PC-3 (cell line): ENCODE measurements around the gene PDCD11. TPM values are rescaled to one million over a fixed set of nuclear protein-coding genes. Genes with fewer than 3 reads are reported as not detected.
"Not testable (repeated sequence)": the region's sequence is repeated elsewhere in the genome, so short reads cannot be mapped to it uniquely, and the experiment has no call there.

ENCODE experiments used
- ATAC-seq: fragments of 200-7000 bp; cut with Tn5 transposase; 2 replicates; pipeline ENCODE4 v1.9.1; 2020; ENCODE audit warnings: mild to moderate bottlenecking, moderate library complexity
- BruUV-seq: library from RNA; stranded (reverse); fragments of 400-500 nt; replicated peaks from 2 replicates; lab custom pipeline; 2021; lab: Mats Ljungman, UMichigan
- CTCF ChIA-PET: fragments of 300-600 bp; sonication (Branson Sonifier 250); formaldehyde crosslinking; loops from one replicate; lab custom pipeline; 2022; ENCODE audit warnings: antibody characterized with exemption; lab: Charles Lee
- POLR2A ChIA-PET: fragments of 300-600 bp; sonication (Branson Sonifier 250); formaldehyde crosslinking; loops from one replicate; lab custom pipeline; 2022; ENCODE audit warnings: antibody characterized with exemption; ENCODE audit not compliant: unreplicated experiment; lab: Charles Lee
- DNase-seq: peaks from one replicate; pipeline ENCODE4 v3.0.0-alpha.2; 2015
- H2AFZ ChIP-seq: fragments of 300-600 bp; sonication (generic); 2 replicates; pipeline ENCODE4 v1.6.0; 2016; ENCODE audit warnings: antibody characterized with exemption, low read length
- H3F3A ChIP-seq: fragments of 300-600 bp; sonication (generic); one replicate; pipeline ENCODE4 v1.6.0; 2017; ENCODE audit warnings: antibody characterized with exemption, low read length, control low read depth, mild to moderate bottlenecking; ENCODE audit not compliant: unreplicated experiment
- H3K27ac ChIP-seq: fragments of 300-600 bp; sonication (generic); 2 replicates; pipeline ENCODE4 v1.5.1; 2016; ENCODE audit warnings: mild to moderate bottlenecking, low read length
- H3K27me3 ChIP-seq: fragments of 300-600 bp; sonication (generic); 2 replicates; pipeline ENCODE4 v1.6.1; 2016; ENCODE audit warnings: low read length, mixed read lengths
- H3K36me3 ChIP-seq: fragments of 300-600 bp; sonication (generic); 2 replicates; pipeline ENCODE4 v1.6.1; 2016; ENCODE audit warnings: low read depth, mixed run types, low read length, mixed read lengths
- H3K4me1 ChIP-seq: fragments of 300-600 bp; sonication (generic); 2 replicates; pipeline ENCODE4 v1.5.1; 2016; ENCODE audit warnings: low read length; ENCODE audit not compliant: insufficient read depth
- H3K4me2 ChIP-seq: fragments of 300-600 bp; sonication (generic); 2 replicates; pipeline ENCODE4 v1.6.0; 2016; ENCODE audit warnings: low read length
- H3K4me3 ChIP-seq: fragments of 300-600 bp; sonication (generic); 2 replicates; pipeline ENCODE4 v1.5.1; 2016; ENCODE audit warnings: mild to moderate bottlenecking, low read length, mixed read lengths
- H3K79me2 ChIP-seq: fragments of 300-600 bp; sonication (generic); 2 replicates; pipeline ENCODE4 v1.6.1; 2017; ENCODE audit warnings: low read length, mixed read lengths
- H3K9ac ChIP-seq: fragments of 300-600 bp; sonication (generic); 2 replicates; pipeline ENCODE4 v1.6.0; 2016; ENCODE audit warnings: mild to moderate bottlenecking, low read length
- H3K9me2 ChIP-seq: fragments of 300-600 bp; sonication (generic); replicated peaks from 2 replicates; pipeline ENCODE4 v1.6.1; 2016; ENCODE audit warnings: mixed run types, low read length, mixed read lengths
- H3K9me3 ChIP-seq: fragments of 300-600 bp; sonication (generic); 2 replicates; pipeline ENCODE4 v1.6.1; 2016; ENCODE audit warnings: low read length, mixed read lengths
- H4K20me1 ChIP-seq: fragments of 300-600 bp; sonication (generic); 2 replicates; pipeline ENCODE4 v1.6.1; 2016; ENCODE audit warnings: low read length, mixed read lengths
- CTCF ChIP-seq: fragments of 300-600 bp; sonication (generic); conservative IDR thresholded peaks from 2 replicates; pipeline ENCODE4 v1.5.1; 2017; ENCODE audit warnings: antibody characterized with exemption, low read depth, mild to moderate bottlenecking, low read length
- EZH2 ChIP-seq: fragments of 300-600 bp; sonication (generic); IDR thresholded peaks from one replicate; pipeline ENCODE4 v1.6.1; 2017; ENCODE audit warnings: antibody characterized with exemption, mild to moderate bottlenecking, low read length; ENCODE audit not compliant: unreplicated experiment
- EZH2phosphoT487 ChIP-seq: fragments of 300-600 bp; sonication (generic); IDR thresholded peaks from 2 replicates; pipeline ENCODE4 v1.6.1; 2018; ENCODE audit warnings: mild to moderate bottlenecking, antibody characterized with exemption, low read length, borderline replicate concordance
- intact Hi-C: fragments of 100-400 bp; cut with micrococcal nuclease; formaldehyde crosslinking; loops from 2 replicates; pipeline ENCODE4 v1.9.0; 2023
- total RNA-seq: library from RNA; depleted of rRNA; stranded (reverse); fragments of >200 nt; gene quantifications from 2 replicates; pipeline ENCODE4 v1.2.3, GENCODE V29; 2014

PDCD11 gene
- total RNA-seq, 1 experiment from 2014 or later: 41.9 TPM

GRCh38 chr10:103353281-103353680, 43.1 kb upstream of the PDCD11 start:
- Histone ChIP-seq H2AFZ (no peak overlapping the region), H3K27ac (no peak overlapping the region), H3K27me3 (no peaks in the 10 kb centered on the region), H3K9me3 (no peaks in the 10 kb centered on the region), H3K4me1 (peaks cover 4% of the 10 kb centered on the region; the same call in 1 of the 2 replicates), H3K79me2 (peaks cover 28% of the 10 kb centered on the region), H3K36me3 (no peaks in the 10 kb centered on the region), H3F3A (no peaks in the 10 kb centered on the region), H3K4me3 (no peak overlapping the region), H3K4me2 (no peak overlapping the region), H4K20me1 (no peaks in the 10 kb centered on the region), H3K9me2 (no peaks in the 10 kb centered on the region), H3K9ac (no peak overlapping the region)
- intact Hi-C loops: no loop called here
- POLR2A ChIA-PET: no interaction called here
- no peak for TF ChIP-seq EZH2phosphoT487
- no peak for TF ChIP-seq EZH2
- TF ChIP-seq CTCF: no peak; the same call in 1 of the 2 replicates
- no TSS peak for BruUV-seq
- DNase-seq (no peak), ATAC-seq (no peak)
- CTCF ChIA-PET: no interaction called here

GRCh38 chr10:103354567-103354966, 41.9 kb upstream of the PDCD11 start:
- CTCF ChIA-PET, H3K4me1 ChIP-seq, H3F3A ChIP-seq, BruUV-seq, ATAC-seq, intact Hi-C loops, H3K27me3 ChIP-seq, H3K36me3 ChIP-seq, H4K20me1 ChIP-seq, H3K27ac ChIP-seq, H3K9ac ChIP-seq, H3K4me2 ChIP-seq, H3K9me3 ChIP-seq, H3K4me3 ChIP-seq, H3K9me2 ChIP-seq, DNase-seq, H2AFZ ChIP-seq: not testable (repeated sequence)
- POLR2A ChIA-PET: interaction anchor here (0.6 kb wide), 1 partner anchor 81 kb away, joined by 3 read pairs; no protein-coding TSS in a partner anchor
- H3K79me2 ChIP-seq: peaks cover 18% of the 10 kb centered on the region

GRCh38 chr10:103355906-103356599, 40.4 kb upstream of the PDCD11 start:
- Histone ChIP-seq H3K4me3 (no peak overlapping the region), H2AFZ (no peak overlapping the region), H3K9ac (no peak overlapping the region), H3K9me2 (no peaks in the 10 kb centered on the region), H3K27me3 (no peaks in the 10 kb centered on the region), H3F3A (no peaks in the 10 kb centered on the region), H3K36me3 (no peaks in the 10 kb centered on the region), H3K4me1 (peaks cover 4% of the 10 kb centered on the region; the same call in 1 of the 2 replicates), H3K9me3 (no peaks in the 10 kb centered on the region), H3K27ac (no peak overlapping the region), H3K4me2 (no peak overlapping the region), H3K79me2 (0 out of 2 replicates have a peak, but pooled peaks cover 5% of the 10 kb centered on the region), H4K20me1 (no peaks in the 10 kb centered on the region)
- no TSS peak for BruUV-seq
- intact Hi-C loops: no loop called here
- CTCF ChIA-PET: interaction anchor here (0.6 kb wide), 1 partner anchor 53 kb away, joined by 3 read pairs; no protein-coding TSS in a partner anchor
- POLR2A ChIA-PET: no interaction called here
- DNase-seq (no peak), ATAC-seq (no peak)
- TF ChIP-seq EZH2phosphoT487: no peak
- no peak for TF ChIP-seq CTCF
- no peak for TF ChIP-seq EZH2

DNA sequence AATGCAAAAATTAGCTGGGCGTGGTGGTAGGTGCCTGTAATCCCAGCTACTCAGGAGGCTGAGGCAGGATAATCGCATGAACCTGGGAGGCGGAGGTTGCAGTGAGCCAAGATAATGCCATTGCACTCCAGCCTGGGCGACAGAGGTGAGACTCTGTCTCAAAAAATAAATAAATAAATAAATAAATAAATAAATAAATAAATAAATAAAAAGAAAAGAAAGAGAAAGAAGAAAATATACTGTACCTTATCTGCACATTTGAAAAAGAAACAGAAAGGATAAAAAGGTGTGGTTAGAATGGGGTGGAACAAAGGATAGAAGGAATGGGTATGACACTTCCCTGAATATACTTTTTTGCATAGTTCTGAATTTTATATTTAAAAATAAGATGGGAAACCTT, 36.9 kb upstream of the PDCD11 start:
- BruUV-seq, H3K27ac ChIP-seq, H2AFZ ChIP-seq, intact Hi-C loops, H4K20me1 ChIP-seq, H3K36me3 ChIP-seq, POLR2A ChIA-PET, H3K4me3 ChIP-seq, H3F3A ChIP-seq, H3K4me2 ChIP-seq, H3K79me2 ChIP-seq, DNase-seq, H3K4me1 ChIP-seq, H3K9ac ChIP-seq, H3K9me3 ChIP-seq, H3K27me3 ChIP-seq, ATAC-seq, H3K9me2 ChIP-seq, CTCF ChIA-PET: not testable (repeated sequence)

- ATAC-seq, H3K4me1 ChIP-seq, H3K36me3 ChIP-seq, POLR2A ChIA-PET, H2AFZ ChIP-seq, H3K4me2 ChIP-seq, H3K4me3 ChIP-seq, H3K27ac ChIP-seq, H3K79me2 ChIP-seq, BruUV-seq, CTCF ChIA-PET, H3K27me3 ChIP-seq, H3K9ac ChIP-seq, H4K20me1 ChIP-seq, H3F3A ChIP-seq, H3K9me2 ChIP-seq, H3K9me3 ChIP-seq, intact Hi-C loops: not testable (repeated sequence)
- peak; percentile 51 for DNase-seq
Observed at GRCh38 chr10:103360791-103361190, 35.6 kb upstream of the PDCD11 start.
